ENCODE measurements around the gene PRKG1. TPM values are rescaled to one million over a fixed set of nuclear protein-coding genes. Genes with fewer than 3 reads are reported as not detected.

The PRKG1 gene
- total RNA-seq, 2 experiments from 2014 or later: not detected

GRCh38 chr10:51168086-51168815 is 94.0 kb downstream of the PRKG1 start:
- no peak for DNase-seq
- H3K27me3 Mint-ChIP-seq (ENCODE audit: low read depth): no peaks in the 10 kb centered on the region
- H3K27ac Mint-ChIP-seq: no peak overlapping the region
- no peaks in the 10 kb centered on the region for H3K36me3 Mint-ChIP-seq (ENCODE audit: low read depth)
- intact Hi-C loops (cut with micrococcal nuclease): no loop called here
- CTCF ChIA-PET: no interaction called here
- H3K9me3 Mint-ChIP-seq: no peaks in the 10 kb centered on the region
- no peaks in the 10 kb centered on the region for H3K4me1 Mint-ChIP-seq (ENCODE audit: low read depth)
- no peak overlapping the region for H3K4me3 Mint-ChIP-seq

DNA sequence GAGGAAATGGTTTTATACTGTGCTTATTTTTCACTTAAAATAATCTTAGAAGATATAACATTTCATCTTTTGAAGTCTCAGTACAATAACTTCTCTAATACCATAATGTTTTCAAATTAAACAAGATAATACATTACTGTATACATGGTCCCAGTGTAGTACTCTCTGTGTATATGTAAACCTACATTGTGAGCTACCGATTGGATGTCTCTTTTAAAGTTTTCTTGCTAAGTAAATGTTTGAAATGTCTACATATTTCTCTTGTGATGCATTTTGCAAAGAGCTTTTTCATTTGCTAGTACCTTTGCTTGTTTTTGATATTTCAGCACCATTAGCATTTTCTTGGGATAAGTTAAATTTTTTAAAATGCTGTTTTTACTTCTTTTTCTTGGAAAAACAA is 94.8 kb downstream of the PRKG1 start:
- intact Hi-C loops (cut with micrococcal nuclease): no loop called here
- Mint-ChIP-seq H3K4me3 (no peak overlapping the region), H3K27ac (no peak overlapping the region), H3K9me3 (no peaks in the 10 kb centered on the region), H3K27me3 (ENCODE audit: low read depth) (no peaks in the 10 kb centered on the region), H3K36me3 (ENCODE audit: low read depth) (no peaks in the 10 kb centered on the region), H3K4me1 (ENCODE audit: low read depth) (no peaks in the 10 kb centered on the region)
- CTCF ChIA-PET: no interaction called here
- no peak for DNase-seq

DNA sequence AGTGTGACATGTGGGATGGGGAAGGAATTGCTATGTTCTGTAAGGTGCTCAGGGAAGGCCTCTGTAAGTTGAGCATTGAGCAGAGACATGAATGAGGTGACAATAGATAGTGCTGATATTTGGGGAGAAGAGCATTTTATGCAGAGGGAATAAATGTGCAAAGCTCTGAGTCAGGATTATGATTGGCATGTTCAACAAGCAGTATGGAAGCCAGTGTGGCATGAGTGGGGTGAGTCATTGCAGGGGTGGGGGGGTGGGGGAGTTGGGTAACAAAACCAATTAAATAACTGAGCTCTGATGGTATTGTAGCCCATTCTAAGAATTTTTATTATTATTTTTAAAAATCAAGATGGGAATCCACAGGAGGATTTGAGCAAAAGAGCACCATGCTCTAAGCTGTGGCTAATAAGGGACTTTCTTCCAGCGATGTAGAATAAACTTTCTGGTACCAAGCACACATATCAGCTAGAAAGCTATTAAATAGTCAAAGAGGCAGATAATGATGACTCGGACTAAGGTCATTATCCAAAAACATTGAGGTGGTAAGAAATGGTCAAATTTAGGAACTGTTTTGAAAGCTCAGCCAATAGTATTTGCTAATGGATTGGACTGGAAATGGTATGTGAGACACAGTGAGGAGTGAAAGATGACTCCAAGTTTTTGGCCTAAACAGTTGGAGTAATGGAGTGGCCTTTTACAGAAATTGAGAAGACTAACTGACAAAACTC is 96.4 kb downstream of the PRKG1 start:
- no peaks in the 10 kb centered on the region for H3K36me3 Mint-ChIP-seq (ENCODE audit: low read depth)
- H3K27me3 Mint-ChIP-seq (ENCODE audit: low read depth): no peaks in the 10 kb centered on the region
- CTCF ChIA-PET: interaction anchor here (0.5 kb wide), 1 partner anchor 137 kb away, joined by 3 read pairs; no protein-coding TSS in a partner anchor
- H3K9me3 Mint-ChIP-seq: no peaks in the 10 kb centered on the region
- no peak overlapping the region for H3K27ac Mint-ChIP-seq
- intact Hi-C loops (cut with micrococcal nuclease): no loop called here
- H3K4me1 Mint-ChIP-seq (ENCODE audit: low read depth): no peaks in the 10 kb centered on the region
- H3K4me3 Mint-ChIP-seq: no peak overlapping the region
- no peak for DNase-seq

DNA sequence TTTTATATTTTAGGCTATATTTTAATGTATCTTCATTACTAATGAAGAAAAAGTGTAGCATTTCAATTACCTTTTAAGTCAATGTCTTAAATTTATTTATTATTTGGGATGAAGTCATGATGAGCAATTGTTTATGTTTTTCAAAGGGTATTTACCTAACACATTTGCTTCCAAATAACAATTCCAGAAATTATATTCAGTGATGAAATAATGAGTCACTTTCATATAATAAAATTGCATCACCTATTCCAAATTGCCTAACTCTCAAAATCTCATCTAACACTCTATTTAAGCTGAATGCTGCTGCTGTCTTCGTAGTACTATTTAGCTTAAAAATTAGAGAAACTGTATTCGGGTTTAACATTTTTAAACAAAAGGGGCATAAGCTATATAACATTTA is 97.7 kb downstream of the PRKG1 start:
- H3K27ac Mint-ChIP-seq: no peak overlapping the region
- intact Hi-C loops (cut with micrococcal nuclease): no loop called here
- no peak for DNase-seq
- no peak overlapping the region for H3K4me3 Mint-ChIP-seq
- H3K36me3 Mint-ChIP-seq (ENCODE audit: low read depth): no peaks in the 10 kb centered on the region
- H3K9me3 Mint-ChIP-seq: no peaks in the 10 kb centered on the region
- no peaks in the 10 kb centered on the region for H3K4me1 Mint-ChIP-seq (ENCODE audit: low read depth)
- no peaks in the 10 kb centered on the region for H3K27me3 Mint-ChIP-seq (ENCODE audit: low read depth)
- CTCF ChIA-PET: no interaction called here

GRCh38 chr10:51176976-51177695 is 102.8 kb downstream of the PRKG1 start:
- no peaks in the 10 kb centered on the region for H3K4me1 Mint-ChIP-seq (ENCODE audit: low read depth)
- intact Hi-C loops (cut with micrococcal nuclease): no loop called here
- CTCF ChIA-PET: no interaction called here
- no peak for DNase-seq
- no peaks in the 10 kb centered on the region for H3K36me3 Mint-ChIP-seq (ENCODE audit: low read depth)
- no peak overlapping the region for H3K27ac Mint-ChIP-seq
- H3K27me3 Mint-ChIP-seq (ENCODE audit: low read depth): no peaks in the 10 kb centered on the region
- no peaks in the 10 kb centered on the region for H3K9me3 Mint-ChIP-seq
- no peak overlapping the region for H3K4me3 Mint-ChIP-seq

- DNase-seq: no peak
- CTCF ChIA-PET: no interaction called here
- Mint-ChIP-seq H3K27me3 (ENCODE audit: low read depth) (no peaks in the 10 kb centered on the region), H3K4me1 (ENCODE audit: low read depth) (no peaks in the 10 kb centered on the region), H3K36me3 (ENCODE audit: low read depth) (no peaks in the 10 kb centered on the region), H3K27ac (no peak overlapping the region), H3K4me3 (no peak overlapping the region), H3K9me3 (no peaks in the 10 kb centered on the region)
- intact Hi-C loops (cut with micrococcal nuclease): no loop called here
Observed at GRCh38 chr10:51178634-51179033, 104.3 kb downstream of the PRKG1 start.

DNA sequence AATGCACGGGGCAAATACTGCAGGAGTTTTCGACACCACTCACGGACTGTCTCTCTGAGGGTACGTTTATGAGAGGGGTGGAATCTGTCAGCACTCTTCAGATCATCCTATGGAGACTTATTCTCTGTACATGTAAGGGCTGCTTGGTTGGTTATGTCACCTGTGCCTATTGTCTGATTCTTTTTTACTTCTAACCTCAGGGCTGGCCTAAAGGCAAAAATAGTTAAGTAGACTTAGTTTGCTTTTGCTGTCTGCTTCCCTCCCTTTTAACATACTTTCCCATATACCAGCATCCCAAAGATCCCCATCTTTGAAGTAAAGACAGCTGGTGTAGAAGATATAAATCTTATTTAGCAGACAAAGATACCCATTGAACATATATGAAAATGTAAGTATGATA is 105.9 kb downstream of the PRKG1 start:
- no peaks in the 10 kb centered on the region for H3K9me3 Mint-ChIP-seq
- CTCF ChIA-PET: no interaction called here
- H3K27ac Mint-ChIP-seq: no peak overlapping the region
- intact Hi-C loops (cut with micrococcal nuclease): no loop called here
- H3K4me1 Mint-ChIP-seq (ENCODE audit: low read depth): no peaks in the 10 kb centered on the region
- no peaks in the 10 kb centered on the region for H3K27me3 Mint-ChIP-seq (ENCODE audit: low read depth)
- DNase-seq: no peak
- no peak overlapping the region for H3K4me3 Mint-ChIP-seq
- no peaks in the 10 kb centered on the region for H3K36me3 Mint-ChIP-seq (ENCODE audit: low read depth)

- intact Hi-C loops (cut with micrococcal nuclease): no loop called here
Observed at GRCh38 chr10:51183783-51184182, 109.5 kb downstream of the PRKG1 start.

GRCh38 chr10:51186361-51186760 is 112.1 kb downstream of the PRKG1 start:
- no peak for DNase-seq
- H3K4me1 Mint-ChIP-seq (ENCODE audit: low read depth): no peaks in the 10 kb centered on the region
- intact Hi-C loops (cut with micrococcal nuclease): no loop called here
- no peaks in the 10 kb centered on the region for H3K9me3 Mint-ChIP-seq
- H3K27me3 Mint-ChIP-seq (ENCODE audit: low read depth): no peaks in the 10 kb centered on the region
- no peak overlapping the region for H3K4me3 Mint-ChIP-seq
- no peaks in the 10 kb centered on the region for H3K36me3 Mint-ChIP-seq (ENCODE audit: low read depth)
- CTCF ChIA-PET: no interaction called here
- no peak overlapping the region for H3K27ac Mint-ChIP-seq

More at GRCh38 chr10:51183783-51184182, 109.5 kb downstream of the PRKG1 start:
- no peaks in the 10 kb centered on the region for H3K4me1 Mint-ChIP-seq (ENCODE audit: low read depth)
- H3K36me3 Mint-ChIP-seq (ENCODE audit: low read depth): no peaks in the 10 kb centered on the region
- CTCF ChIA-PET: no interaction called here
- no peak overlapping the region for H3K4me3 Mint-ChIP-seq
- no peak overlapping the region for H3K27ac Mint-ChIP-seq
- no peak for DNase-seq
- no peaks in the 10 kb centered on the region for H3K9me3 Mint-ChIP-seq
- H3K27me3 Mint-ChIP-seq (ENCODE audit: low read depth): no peaks in the 10 kb centered on the region

DNA sequence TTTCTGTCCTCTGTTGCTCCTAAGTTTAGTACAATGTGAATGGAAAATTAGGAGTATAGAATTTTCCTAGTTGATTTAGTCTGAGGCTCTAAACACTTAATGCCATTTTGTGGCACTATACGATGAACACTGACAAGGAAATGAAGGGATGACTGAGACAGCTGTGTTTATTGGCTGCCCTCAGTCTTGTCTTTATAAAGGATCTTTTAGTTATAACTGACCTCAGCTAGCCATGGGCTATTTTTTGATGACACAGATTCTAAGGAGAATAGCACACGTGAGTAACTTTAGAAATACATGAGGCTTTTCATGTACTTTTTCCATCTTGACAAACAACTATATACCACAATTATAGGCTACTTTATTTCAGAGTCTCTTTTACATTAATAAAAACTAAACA is 113.7 kb downstream of the PRKG1 start:
- CTCF ChIA-PET: no interaction called here
- Mint-ChIP-seq H3K36me3 (ENCODE audit: low read depth) (no peaks in the 10 kb centered on the region), H3K4me3 (no peak overlapping the region), H3K9me3 (no peaks in the 10 kb centered on the region), H3K27me3 (ENCODE audit: low read depth) (no peaks in the 10 kb centered on the region), H3K27ac (no peak overlapping the region), H3K4me1 (ENCODE audit: low read depth) (no peaks in the 10 kb centered on the region)
- no peak for DNase-seq
- intact Hi-C loops (cut with micrococcal nuclease): no loop called here

DNA sequence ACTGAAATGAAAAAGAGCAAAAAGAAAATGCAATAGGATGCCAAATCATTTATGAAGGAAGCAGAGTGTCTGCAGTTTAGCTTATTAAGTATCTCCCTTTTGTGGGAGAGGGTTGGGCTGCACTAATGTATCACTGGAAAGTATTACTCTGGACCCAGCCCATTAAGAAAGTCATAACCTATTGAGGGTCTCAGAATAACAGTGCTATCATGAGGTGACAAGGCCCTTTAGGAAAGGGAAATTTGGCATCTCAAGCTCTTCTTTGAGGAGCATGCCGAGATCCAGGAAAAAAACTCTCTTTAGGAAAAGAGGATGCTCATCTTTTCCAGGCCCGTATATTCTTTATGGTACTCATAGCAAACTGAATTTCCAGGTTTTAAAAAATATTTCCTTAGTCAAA is 114.6 kb downstream of the PRKG1 start:
- CTCF ChIA-PET: no interaction called here
- no peaks in the 10 kb centered on the region for H3K36me3 Mint-ChIP-seq (ENCODE audit: low read depth)
- no peaks in the 10 kb centered on the region for H3K9me3 Mint-ChIP-seq
- H3K27ac Mint-ChIP-seq: no peak overlapping the region
- DNase-seq: no peak
- H3K4me1 Mint-ChIP-seq (ENCODE audit: low read depth): no peaks in the 10 kb centered on the region
- no peaks in the 10 kb centered on the region for H3K27me3 Mint-ChIP-seq (ENCODE audit: low read depth)
- intact Hi-C loops (cut with micrococcal nuclease): no loop called here
- no peak overlapping the region for H3K4me3 Mint-ChIP-seq

GRCh38 chr10:51196508-51197175 is 122.4 kb downstream of the PRKG1 start:
- Mint-ChIP-seq H3K36me3 (ENCODE audit: low read depth) (no peaks in the 10 kb centered on the region), H3K4me3 (no peak overlapping the region), H3K27ac (no peak overlapping the region), H3K27me3 (ENCODE audit: low read depth) (no peaks in the 10 kb centered on the region), H3K9me3 (no peaks in the 10 kb centered on the region), H3K4me1 (ENCODE audit: low read depth) (no peaks in the 10 kb centered on the region)
- CTCF ChIA-PET: no interaction called here
- intact Hi-C loops (cut with micrococcal nuclease): no loop called here
- DNase-seq: no peak

All from activated naive CD4-positive, alpha-beta T cell treated with anti-CD3 and anti-CD28 coated beads for 36 hours (primary cell).